ENCODE results near the gene FOXA3.
"Not testable (repeated sequence)": the region's sequence is repeated elsewhere in the genome, so short reads cannot be mapped to it uniquely, and the experiment has no call there.

Gene FOXA3

GRCh38 chr19:45827459-45828093, 36.5 kb upstream of the FOXA3 start:
- FAIRE-seq (no peak), DNase-seq (ENCODE audit: low spot score) (no peak)

GRCh38 chr19:45828523-45828922, 35.6 kb upstream of the FOXA3 start:
- FAIRE-seq (no peak), DNase-seq (ENCODE audit: low spot score) (no peak)

- FAIRE-seq (no peak), DNase-seq (ENCODE audit: low spot score) (no peak)
Observed at GRCh38 chr19:45828945-45829344, 35.2 kb upstream of the FOXA3 start.

GRCh38 chr19:45834970-45835369, 29.2 kb upstream of the FOXA3 start:
- DNase-seq (ENCODE audit: low spot score): no peak
- no peak for FAIRE-seq

- DNase-seq (ENCODE audit: low spot score) (no peak), FAIRE-seq (no peak)
Observed at GRCh38 chr19:45842198-45842597, 21.9 kb upstream of the FOXA3 start.

- FAIRE-seq: no peak
- no peak for DNase-seq (ENCODE audit: low spot score)
Observed at GRCh38 chr19:45847663-45848062, 16.5 kb upstream of the FOXA3 start.

- no peak for FAIRE-seq
- DNase-seq (ENCODE audit: low spot score): no peak
Observed at GRCh38 chr19:45848922-45849321, 15.2 kb upstream of the FOXA3 start.

- FAIRE-seq: no peak
Observed at GRCh38 chr19:45852145-45852750, 11.9 kb upstream of the FOXA3 start.

GRCh38 chr19:45852983-45853382, 11.1 kb upstream of the FOXA3 start:
- DNase-seq (ENCODE audit: low spot score): no peak
- FAIRE-seq: no peak

More at GRCh38 chr19:45852145-45852750, 11.9 kb upstream of the FOXA3 start:
- DNase-seq (ENCODE audit: low spot score): no peak

GRCh38 chr19:45854167-45854778, 9.9 kb upstream of the FOXA3 start:
- DNase-seq (ENCODE audit: low spot score): no peak
- no peak for FAIRE-seq

- no peak for DNase-seq (ENCODE audit: low spot score)
- FAIRE-seq: no peak
Observed at GRCh38 chr19:45860359-45861259, 3.5 kb upstream of the FOXA3 start.

GRCh38 chr19:45862271-45862563, 1.9 kb upstream of the FOXA3 start:
- FAIRE-seq: no peak
- no peak for DNase-seq (ENCODE audit: low spot score)

- DNase-seq (ENCODE audit: low spot score): peak; percentile 92
- peak; percentile 79 for FAIRE-seq
Observed at GRCh38 chr19:45862564-45863334, 1.4 kb upstream of the FOXA3 start, which contains the start of gene SYMPK. Gene SYMPK, minus strand, starts transcription at chr19:45863147. Its CDS starts 8,652 bp downstream, at chr19:45854495.

GRCh38 chr19:45863335-45863839, 739 bp upstream of the FOXA3 start:
- no peak for DNase-seq (ENCODE audit: low spot score)
- no peak for FAIRE-seq

GRCh38 chr19:45864629-45865082, 530 bp downstream of the FOXA3 start:
- DNase-seq (ENCODE audit: low spot score): no peak

GRCh38 chr19:45865269-45865948, 1.3 kb downstream of the FOXA3 start:
- DNase-seq (ENCODE audit: low spot score): no peak
- no peak for FAIRE-seq

More at GRCh38 chr19:45864629-45865082, 530 bp downstream of the FOXA3 start:
- FAIRE-seq: no peak

- no peak for FAIRE-seq
Observed at GRCh38 chr19:45866400-45867176, 2.5 kb downstream of the FOXA3 start.

GRCh38 chr19:45867241-45867640, 3.1 kb downstream of the FOXA3 start:
- FAIRE-seq; DNase-seq (ENCODE audit: low spot score): not testable (repeated sequence)

More at GRCh38 chr19:45866400-45867176, 2.5 kb downstream of the FOXA3 start:
- no peak for DNase-seq (ENCODE audit: low spot score)

- FAIRE-seq (no peak), DNase-seq (ENCODE audit: low spot score) (no peak)
Observed at GRCh38 chr19:45870798-45871197, 6.7 kb downstream of the FOXA3 start.

All from RCC 7860 (cell line).